Lower lobe of right lung (tissue), 2 donors: ENCODE results near the gene MYO1A. TPM values are rescaled to one million over a fixed set of nuclear protein-coding genes. Genes with fewer than 3 reads are reported as not detected.

ENCODE experiments used
- ATAC-seq, 2 donors: fragments of 200-7000 bp; cut with Tn5 transposase; one replicate each; pipeline ENCODE4 v1.9.1; 2020 to 2022; ENCODE audit warnings: mild to moderate bottlenecking in 2 of 2, moderate library complexity in 2 of 2
- DNase-seq: peaks from one replicate; pipeline ENCODE4 v3.0.0-alpha.2; 2020
- H3K27ac ChIP-seq: fragments of 200-600 bp; one replicate; pipeline ENCODE4 v1.8.0; 2022
- H3K27me3 ChIP-seq: fragments of 200-600 bp; one replicate; pipeline ENCODE4 v1.8.0; 2022; ENCODE audit warnings: low read depth
- H3K36me3 ChIP-seq: fragments of 200-600 bp; one replicate; pipeline ENCODE4 v1.8.0; 2022; ENCODE audit warnings: mild to moderate bottlenecking
- H3K4me1 ChIP-seq: fragments of 200-600 bp; one replicate; pipeline ENCODE4 v1.8.0; 2022
- H3K4me3 ChIP-seq: fragments of 200-600 bp; one replicate; pipeline ENCODE4 v1.8.0; 2022; ENCODE audit warnings: mild to moderate bottlenecking
- H3K9me3 ChIP-seq: fragments of 200-600 bp; one replicate; pipeline ENCODE4 v1.8.0; 2022
- CTCF ChIP-seq: fragments of 200-600 bp; IDR thresholded peaks from one replicate; pipeline ENCODE4 v1.8.0; 2022; ENCODE audit warnings: antibody characterized with exemption, mild to moderate bottlenecking
- intact Hi-C: fragments of 100-400 bp; cut with DNase I; formaldehyde crosslinking; loops from one replicate; pipeline ENCODE4 v1.11.0; 2022
- total RNA-seq: library from RNA; stranded (reverse); fragmentation: NEBNext Ultra II Directional; extraction: Animal tissue kit (Norgen Biotek cat#: 25700); gene quantifications from one replicate; pipeline ENCODE4 v1.2.1, GENCODE V29; 2021
- donor health status: DM: no; HTN: yes; CAD: no; lungs with severe emphysema.

The MYO1A gene
- total RNA-seq, 1 donor from 2014 or later = 2.9 TPM

GRCh38 chr12:57092529-57092862 is 42.6 kb upstream of the MYO1A start:
- no peaks in the 10 kb centered on the region for H3K9me3 ChIP-seq
- no peak for ATAC-seq
- peaks cover 65% of the 10 kb centered on the region for H3K36me3 ChIP-seq
- no peak for DNase-seq
- peaks cover 52% of the 10 kb centered on the region for H3K4me1 ChIP-seq
- TF ChIP-seq CTCF = no peak
- H3K4me3 ChIP-seq = no peak overlapping the region
- intact Hi-C loops = no loop called here
- peak overlapping the region; percentile 53 for H3K27ac ChIP-seq
- no peaks in the 10 kb centered on the region for H3K27me3 ChIP-seq

- TF ChIP-seq CTCF = no peak
- intact Hi-C loops = no loop called here
- Histone ChIP-seq H3K27ac (peak overlapping the region; percentile 88), H3K4me1 (peaks cover 52% of the 10 kb centered on the region), H3K27me3 (no peaks in the 10 kb centered on the region), H3K36me3 (peaks cover 59% of the 10 kb centered on the region), H3K9me3 (no peaks in the 10 kb centered on the region), H3K4me3 (peak overlapping the region; percentile 94)
- DNase-seq (no peak), ATAC-seq (no peak)
These were observed 42.0 kb upstream of the MYO1A start for GRCh38 chr12:57091638-57092528.

GRCh38 chr12:57090924-57091637 is 41.2 kb upstream of the MYO1A start:
- ATAC-seq = no peak
- Histone ChIP-seq H3K36me3 (peaks cover 51% of the 10 kb centered on the region), H3K9me3 (no peaks in the 10 kb centered on the region), H3K27me3 (no peaks in the 10 kb centered on the region), H3K27ac (peak overlapping the region; percentile 88), H3K4me3 (peak overlapping the region; percentile 94), H3K4me1 (peaks cover 58% of the 10 kb centered on the region)
- TF ChIP-seq CTCF = no peak
- no peak for DNase-seq
- intact Hi-C loops = no loop called here

- Histone ChIP-seq H3K36me3 (peaks cover 45% of the 10 kb centered on the region), H3K27ac (peak overlapping the region; percentile 88), H3K4me1 (peaks cover 64% of the 10 kb centered on the region), H3K9me3 (no peaks in the 10 kb centered on the region), H3K27me3 (no peaks in the 10 kb centered on the region), H3K4me3 (peak overlapping the region; percentile 94)
- no peak for TF ChIP-seq CTCF
- ATAC-seq (no peak), DNase-seq (no peak)
- intact Hi-C loops = no loop called here
These were observed 40.6 kb upstream of the MYO1A start for GRCh38 chr12:57090490-57090889.

GRCh38 chr12:57089271-57090245 is 39.6 kb upstream of the MYO1A start:
- no peaks in the 10 kb centered on the region for H3K27me3 ChIP-seq
- ATAC-seq = peak; percentile 9 to 15

More at GRCh38 chr12:57089271-57090245, 39.6 kb upstream of the MYO1A start:
- H3K9me3 ChIP-seq = no peaks in the 10 kb centered on the region
- H3K27ac ChIP-seq = peak overlapping the region; percentile 88
- H3K4me1 ChIP-seq = peaks cover 66% of the 10 kb centered on the region
- peak; percentile 88 for DNase-seq
- H3K4me3 ChIP-seq = peak overlapping the region; percentile 94
- peaks cover 36% of the 10 kb centered on the region for H3K36me3 ChIP-seq
- intact Hi-C loops = no loop called here
- no peak for TF ChIP-seq CTCF
